ENCODE results near the gene THTPA.

The THTPA gene

GRCh38 chr14:23551266-23552028 is 4.6 kb upstream of the THTPA start, which contains the start of gene ZFHX2:
TSS of gene ZFHX2 (minus strand) at chr14:23551765. CDS start at chr14:23535325, 16,440 bp downstream.
- Histone ChIP-seq H2AK5ac (ENCODE audit: low read length) (no peak within 1 kb of the TSS), H2AFZ (ENCODE audit: insufficient read depth, low read length, poor library complexity) (peak within 1 kb of the TSS; percentile 76), H3K79me2 (ENCODE audit: control insufficient read depth, insufficient read depth, low read length, poor library complexity) (peaks cover 8% of the 10 kb centered on the region), H3K4me1 (ENCODE audit: control insufficient read depth in 1 of 2, insufficient read depth in 2 of 2, low read length in 2 of 2) (peaks cover 5 to 14% of the 10 kb centered on the region in 2 experiments), H3K4me2 (ENCODE audit: low read length) (peak within 1 kb of the TSS; percentile 89), H2BK12ac (ENCODE audit: low read length) (no peak within 1 kb of the TSS), H3K18ac (ENCODE audit: low read length) (peak within 1 kb of the TSS; percentile 3), H3K27me3 (ENCODE audit: insufficient read depth, low read length) (no peaks in the 10 kb centered on the region), H4K91ac (ENCODE audit: low read depth, low read length) (peak within 1 kb of the TSS; percentile 48), H3K27ac (ENCODE audit: low read depth, low read length) (no peak within 1 kb of the TSS), H3K36me3 (ENCODE audit: control insufficient read depth in 1 of 2, insufficient read depth in 2 of 2, low read length in 2 of 2) (no peaks in the 10 kb centered on the region), H3K79me1 (ENCODE audit: low read length) (peaks cover 6% of the 10 kb centered on the region), H3K4me3 (ENCODE audit: low read depth, low read length) (peak within 1 kb of the TSS; percentile 76), H2BK5ac (ENCODE audit: low read depth, low read length, poor library complexity) (no peak within 1 kb of the TSS), H4K12ac (ENCODE audit: low read depth, low read length) (peak within 1 kb of the TSS; percentile 63), H3K23ac (ENCODE audit: low read length) (no peak within 1 kb of the TSS), H4K8ac (ENCODE audit: low read depth, low read length) (peak within 1 kb of the TSS; percentile 89), H3K4ac (ENCODE audit: low read depth, low read length) (no peak within 1 kb of the TSS), H3K14ac (ENCODE audit: low read length) (no peak within 1 kb of the TSS), H3K9ac (ENCODE audit: low read length) (peak within 1 kb of the TSS; percentile 36), H3K9me3 (ENCODE audit: insufficient read depth, low read depth, low read length) (no peaks in the 10 kb centered on the region), H2BK120ac (ENCODE audit: insufficient read depth, low read length, poor library complexity) (no peak within 1 kb of the TSS)
- WGBS (ENCODE audit: extremely low coverage, insufficient coverage, insufficient read length), result no CpG with 5 or more reads among the region's 49 CpGs
- peak in 1 of 2 donors; percentile 46 for DNase-seq

- Histone ChIP-seq H3K79me1 (ENCODE audit: low read length) (peaks cover 7% of the 10 kb centered on the region), H2BK120ac (ENCODE audit: insufficient read depth, low read length, poor library complexity) (no peak overlapping the region), H4K12ac (ENCODE audit: low read depth, low read length) (no peak overlapping the region), H3K27me3 (ENCODE audit: insufficient read depth, low read length) (no peaks in the 10 kb centered on the region), H3K14ac (ENCODE audit: low read length) (no peak overlapping the region), H3K36me3 (ENCODE audit: control insufficient read depth in 1 of 2, insufficient read depth in 2 of 2, low read length in 2 of 2) (peaks cover 18 to 26% of the 10 kb centered on the region in 2 experiments), H3K27ac (ENCODE audit: low read depth, low read length) (no peak overlapping the region), H4K8ac (ENCODE audit: low read depth, low read length) (peak overlapping the region; percentile 2), H2BK5ac (ENCODE audit: low read depth, low read length, poor library complexity) (no peak overlapping the region), H3K18ac (ENCODE audit: low read length) (no peak overlapping the region), H3K23ac (ENCODE audit: low read length) (no peak overlapping the region), H3K79me2 (ENCODE audit: control insufficient read depth, insufficient read depth, low read length, poor library complexity) (peaks cover 10% of the 10 kb centered on the region), H3K4me3 (ENCODE audit: low read depth, low read length) (peak overlapping the region; percentile 92), H3K4me2 (ENCODE audit: low read length) (peak overlapping the region; percentile 82), H2BK12ac (ENCODE audit: low read length) (no peak overlapping the region), H2AK5ac (ENCODE audit: low read length) (no peak overlapping the region), H2AFZ (ENCODE audit: insufficient read depth, low read length, poor library complexity) (no peak overlapping the region), H3K9ac (ENCODE audit: low read length) (no peak overlapping the region), H4K91ac (ENCODE audit: low read depth, low read length) (no peak overlapping the region), H3K4ac (ENCODE audit: low read depth, low read length) (no peak overlapping the region), H3K9me3 (ENCODE audit: insufficient read depth, low read depth, low read length) (no peaks in the 10 kb centered on the region), H3K4me1 (ENCODE audit: control insufficient read depth in 1 of 2, insufficient read depth in 2 of 2, low read length in 2 of 2) (peaks cover 5 to 16% of the 10 kb centered on the region in 2 experiments)
- DNase-seq, result no peak
- no CpG with 5 or more reads among the region's 14 CpGs for WGBS (ENCODE audit: extremely low coverage, insufficient coverage, insufficient read length)
Observed at GRCh38 chr14:23555533-23555881, 564 bp upstream of the THTPA start.

GRCh38 chr14:23556700-23557440 is 799 bp downstream of the THTPA start:
- peak overlapping the region; percentile 82 for H3K4me2 ChIP-seq (ENCODE audit: low read length)
- H2BK5ac ChIP-seq (ENCODE audit: low read depth, low read length, poor library complexity), result no peak overlapping the region
- H2AK5ac ChIP-seq (ENCODE audit: low read length), result peak overlapping the region; percentile 49
- no peak overlapping the region for H3K23ac ChIP-seq (ENCODE audit: low read length)
- peak overlapping the region; percentile 84 for H4K91ac ChIP-seq (ENCODE audit: low read depth, low read length)
- peak overlapping the region; percentile 59 for H3K14ac ChIP-seq (ENCODE audit: low read length)
- peak in 1 of 2 donors; percentile 32 for DNase-seq
- H3K18ac ChIP-seq (ENCODE audit: low read length), result no peak overlapping the region
- peaks cover 7% of the 10 kb centered on the region for H3K79me2 ChIP-seq (ENCODE audit: control insufficient read depth, insufficient read depth, low read length, poor library complexity)
- H4K12ac ChIP-seq (ENCODE audit: low read depth, low read length), result peak overlapping the region; percentile 96
- peaks cover 27 to 37% of the 10 kb centered on the region in 2 experiments for H3K36me3 ChIP-seq (ENCODE audit: control insufficient read depth in 1 of 2, insufficient read depth in 2 of 2, low read length in 2 of 2)
- peaks cover 5 to 10% of the 10 kb centered on the region in 2 experiments for H3K4me1 ChIP-seq (ENCODE audit: control insufficient read depth in 1 of 2, insufficient read depth in 2 of 2, low read length in 2 of 2)
- peaks cover 7% of the 10 kb centered on the region for H3K79me1 ChIP-seq (ENCODE audit: low read length)
- peak overlapping the region; percentile 88 for H3K9ac ChIP-seq (ENCODE audit: low read length)
- no CpG with 5 or more reads among the region's 17 CpGs for WGBS (ENCODE audit: extremely low coverage, insufficient coverage, insufficient read length)
- H3K27me3 ChIP-seq (ENCODE audit: insufficient read depth, low read length), result no peaks in the 10 kb centered on the region
- H3K27ac ChIP-seq (ENCODE audit: low read depth, low read length), result no peak overlapping the region
- H2AFZ ChIP-seq (ENCODE audit: insufficient read depth, low read length, poor library complexity), result peak overlapping the region; percentile 92
- H4K8ac ChIP-seq (ENCODE audit: low read depth, low read length), result peak overlapping the region; percentile 98
- H3K4me3 ChIP-seq (ENCODE audit: low read depth, low read length), result peak overlapping the region; percentile 92
- H2BK120ac ChIP-seq (ENCODE audit: insufficient read depth, low read length, poor library complexity), result peak overlapping the region; percentile 32
- no peak overlapping the region for H2BK12ac ChIP-seq (ENCODE audit: low read length)
- H3K4ac ChIP-seq (ENCODE audit: low read depth, low read length), result peak overlapping the region; percentile 22
- H3K9me3 ChIP-seq (ENCODE audit: insufficient read depth, low read depth, low read length), result no peaks in the 10 kb centered on the region

DNA sequence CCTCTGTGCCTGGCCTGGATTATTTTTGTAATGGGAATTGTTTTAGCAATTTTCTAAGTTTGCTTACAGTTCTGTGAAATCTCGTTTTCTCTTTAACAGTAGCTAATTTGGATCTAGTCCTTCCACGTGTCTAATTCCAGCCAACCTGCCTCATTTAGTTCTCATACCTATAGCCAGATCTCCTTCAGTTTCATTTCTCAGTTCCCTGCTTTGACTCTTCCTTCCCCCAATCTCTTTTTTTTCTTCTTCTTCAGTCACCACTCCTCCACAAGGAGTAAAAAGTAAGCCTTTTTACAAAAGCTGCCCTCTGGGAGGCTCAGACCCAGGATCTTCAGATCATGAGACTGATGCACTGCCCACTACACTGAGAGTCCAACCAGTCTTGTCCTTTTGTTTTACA is 1.4 kb downstream of the THTPA start:
- H3K79me2 ChIP-seq (ENCODE audit: control insufficient read depth, insufficient read depth, low read length, poor library complexity), result peaks cover 7% of the 10 kb centered on the region
- H4K91ac ChIP-seq (ENCODE audit: low read depth, low read length), result no peak overlapping the region
- H3K9ac ChIP-seq (ENCODE audit: low read length), result no peak overlapping the region
- H2BK12ac ChIP-seq (ENCODE audit: low read length), result no peak overlapping the region
- H3K18ac ChIP-seq (ENCODE audit: low read length), result no peak overlapping the region
- no peak overlapping the region for H4K12ac ChIP-seq (ENCODE audit: low read depth, low read length)
- no peak for DNase-seq
- H3K27me3 ChIP-seq (ENCODE audit: insufficient read depth, low read length), result no peaks in the 10 kb centered on the region
- H3K23ac ChIP-seq (ENCODE audit: low read length), result no peak overlapping the region
- H2BK5ac ChIP-seq (ENCODE audit: low read depth, low read length, poor library complexity), result no peak overlapping the region
- H3K79me1 ChIP-seq (ENCODE audit: low read length), result peaks cover 7% of the 10 kb centered on the region
- H3K4ac ChIP-seq (ENCODE audit: low read depth, low read length), result no peak overlapping the region
- peaks cover 33 to 43% of the 10 kb centered on the region in 2 experiments for H3K36me3 ChIP-seq (ENCODE audit: control insufficient read depth in 1 of 2, insufficient read depth in 2 of 2, low read length in 2 of 2)
- H2AFZ ChIP-seq (ENCODE audit: insufficient read depth, low read length, poor library complexity), result no peak overlapping the region
- WGBS (ENCODE audit: extremely low coverage, insufficient coverage, insufficient read length), result no CpG with 5 or more reads among the region's 2 CpGs
- H3K9me3 ChIP-seq (ENCODE audit: insufficient read depth, low read depth, low read length), result peaks cover 3% of the 10 kb centered on the region
- no peak overlapping the region for H4K8ac ChIP-seq (ENCODE audit: low read depth, low read length)
- H2BK120ac ChIP-seq (ENCODE audit: insufficient read depth, low read length, poor library complexity), result no peak overlapping the region
- no peak overlapping the region for H3K14ac ChIP-seq (ENCODE audit: low read length)
- H3K4me1 ChIP-seq (ENCODE audit: control insufficient read depth in 1 of 2, insufficient read depth in 2 of 2, low read length in 2 of 2), result peaks cover 5 to 10% of the 10 kb centered on the region in 2 experiments
- H3K27ac ChIP-seq (ENCODE audit: low read depth, low read length), result no peak overlapping the region
- no peak overlapping the region for H2AK5ac ChIP-seq (ENCODE audit: low read length)
- no peak overlapping the region for H3K4me2 ChIP-seq (ENCODE audit: low read length)
- no peak overlapping the region for H3K4me3 ChIP-seq (ENCODE audit: low read depth, low read length)
